Thyroid gland (tissue), 4 donors: Measurements from ENCODE around the gene ZNF668.

Experiments used
- POLR2A ChIP-seq, 2 donors: fragments of 450-650 bp; IDR thresholded peaks; one replicate each; pipeline ENCODE4 v1.6.1; 2017; ENCODE audit warnings: antibody characterized with exemption in 2 of 2, mild to moderate bottlenecking in 2 of 2, moderate library complexity in 1 of 2
- TF ChIP-seq, protein P1 (sequence below), 6 experiments: fragments of 200-600 bp in 3 of 6; fragments of 450-650 bp in 3 of 6; sonication (generic) in 3 of 6; IDR thresholded peaks; one replicate each; pipeline ENCODE4 v1.5.1; 2016 to 2019; ENCODE audit warnings: antibody characterized with exemption in 6 of 6, mild to moderate bottlenecking in 2 of 6, inconsistent platforms in 1 of 6, moderate library complexity in 1 of 6

DNA sequence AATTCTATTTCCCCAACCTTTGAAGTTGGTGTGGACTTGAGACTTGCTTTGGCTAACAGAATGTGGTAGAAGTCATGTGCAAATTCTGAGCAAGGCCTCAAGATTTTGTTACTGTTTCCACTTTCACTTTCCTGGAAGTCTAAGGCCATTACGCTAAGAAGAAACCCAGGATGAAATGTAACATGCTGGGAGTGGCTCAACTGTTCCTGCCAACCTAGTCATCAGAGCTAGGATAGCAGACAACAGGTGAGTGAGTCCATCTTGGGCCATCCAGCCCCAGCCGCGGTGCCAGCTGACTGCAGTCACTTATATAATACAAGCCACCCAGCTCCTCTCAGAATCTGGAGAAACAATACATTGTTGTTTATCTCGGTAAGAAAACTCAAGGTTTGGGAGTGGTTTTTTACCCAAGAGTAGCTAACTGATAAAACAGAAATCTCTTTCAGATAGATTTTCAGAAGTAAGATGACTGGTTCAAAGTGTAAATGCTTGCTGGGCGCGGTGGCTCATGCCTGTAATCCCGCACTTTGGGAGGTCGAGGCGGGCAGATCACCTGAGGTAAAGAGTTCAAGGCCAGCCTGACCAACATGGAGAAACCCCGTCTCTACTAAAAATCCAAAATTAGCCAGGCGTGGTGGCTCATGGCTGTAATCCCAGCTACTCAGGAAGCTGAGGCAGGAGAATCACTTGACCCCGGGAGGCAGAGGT is 51.3 kb downstream of the ZNF668 start:
- TF ChIP-seq, protein P1, sequence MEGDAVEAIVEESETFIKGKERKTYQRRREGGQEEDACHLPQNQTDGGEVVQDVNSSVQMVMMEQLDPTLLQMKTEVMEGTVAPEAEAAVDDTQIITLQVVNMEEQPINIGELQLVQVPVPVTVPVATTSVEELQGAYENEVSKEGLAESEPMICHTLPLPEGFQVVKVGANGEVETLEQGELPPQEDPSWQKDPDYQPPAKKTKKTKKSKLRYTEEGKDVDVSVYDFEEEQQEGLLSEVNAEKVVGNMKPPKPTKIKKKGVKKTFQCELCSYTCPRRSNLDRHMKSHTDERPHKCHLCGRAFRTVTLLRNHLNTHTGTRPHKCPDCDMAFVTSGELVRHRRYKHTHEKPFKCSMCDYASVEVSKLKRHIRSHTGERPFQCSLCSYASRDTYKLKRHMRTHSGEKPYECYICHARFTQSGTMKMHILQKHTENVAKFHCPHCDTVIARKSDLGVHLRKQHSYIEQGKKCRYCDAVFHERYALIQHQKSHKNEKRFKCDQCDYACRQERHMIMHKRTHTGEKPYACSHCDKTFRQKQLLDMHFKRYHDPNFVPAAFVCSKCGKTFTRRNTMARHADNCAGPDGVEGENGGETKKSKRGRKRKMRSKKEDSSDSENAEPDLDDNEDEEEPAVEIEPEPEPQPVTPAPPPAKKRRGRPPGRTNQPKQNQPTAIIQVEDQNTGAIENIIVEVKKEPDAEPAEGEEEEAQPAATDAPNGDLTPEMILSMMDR (IDR thresholded peaks at IDR 0.05), result no peak
- no peak for TF ChIP-seq POLR2A (IDR thresholded peaks at IDR 0.05)
